Measurements from ENCODE around the gene TUBA3E. TPM values are rescaled to one million over a fixed set of nuclear protein-coding genes. Genes with fewer than 3 reads are reported as not detected.
A peak's percentile ranks its signal among the peaks of the same experiment; 100 is the strongest.

The TUBA3E gene
- total and polyA plus RNA-seq, 2 of the 13 experiments (the other 11 are each of a cell fraction or from before 2014, with no cell fraction given): not detected

- no peak for TF ChIP-seq USF2 (IDR thresholded peaks at IDR 0.05; ENCODE audit: low read depth, low read length)
- TF ChIP-seq USF2 (CRISPR knock-in tag; IDR thresholded peaks at IDR 0.05; ENCODE audit: borderline replicate concordance): no peak
- TF ChIP-seq ERF (CRISPR knock-in tag; IDR thresholded peaks at IDR 0.05): no peak
- TF ChIP-seq MXD4 (CRISPR knock-in tag; IDR thresholded peaks at IDR 0.05): no peak
- TF ChIP-seq ATM (IDR thresholded peaks at IDR 0.05; ENCODE audit: borderline replicate concordance): no peak
- no peak for TF ChIP-seq CHD2 (IDR thresholded peaks at IDR 0.05; ENCODE audit: low read depth, low read length)
- TF ChIP-seq CBX2 (IDR thresholded peaks at IDR 0.05; ENCODE audit: low read depth, low read length): no peak
- no peak for TF ChIP-seq CBX2 (CRISPR knock-in tag; IDR thresholded peaks at IDR 0.05; ENCODE audit: low read depth)
- no peak for TF ChIP-seq ZNF567 (CRISPR knock-in tag; IDR thresholded peaks at IDR 0.05; ENCODE audit: borderline replicate concordance)
- no peak for TF ChIP-seq SOX6 (IDR thresholded peaks at IDR 0.05)
- TF ChIP-seq SOX6 (CRISPR knock-in tag; IDR thresholded peaks at IDR 0.05): peak; percentile 53; the same call in 1 of the 2 replicates
- TF ChIP-seq PTBP1 (IDR thresholded peaks at IDR 0.05; ENCODE audit: low read depth, low read length, poor library complexity, severe bottlenecking): no peak
- no peak for TF ChIP-seq ZNF143 (CRISPR knock-in tag; IDR thresholded peaks at IDR 0.05)
- TF ChIP-seq, protein P1, sequence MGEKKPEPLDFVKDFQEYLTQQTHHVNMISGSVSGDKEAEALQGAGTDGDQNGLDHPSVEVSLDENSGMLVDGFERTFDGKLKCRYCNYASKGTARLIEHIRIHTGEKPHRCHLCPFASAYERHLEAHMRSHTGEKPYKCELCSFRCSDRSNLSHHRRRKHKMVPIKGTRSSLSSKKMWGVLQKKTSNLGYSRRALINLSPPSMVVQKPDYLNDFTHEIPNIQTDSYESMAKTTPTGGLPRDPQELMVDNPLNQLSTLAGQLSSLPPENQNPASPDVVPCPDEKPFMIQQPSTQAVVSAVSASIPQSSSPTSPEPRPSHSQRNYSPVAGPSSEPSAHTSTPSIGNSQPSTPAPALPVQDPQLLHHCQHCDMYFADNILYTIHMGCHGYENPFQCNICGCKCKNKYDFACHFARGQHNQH (CRISPR knock-in tag; IDR thresholded peaks at IDR 0.05): no peak
- no peak for TF ChIP-seq FOXO1 (CRISPR knock-in tag; IDR thresholded peaks at IDR 0.05)
- TF ChIP-seq JUNB (CRISPR knock-in tag; IDR thresholded peaks at IDR 0.05; ENCODE audit: borderline replicate concordance): peak; percentile 45; the same call in 1 of the 2 replicates
- no peak for TF ChIP-seq ZNF644 (CRISPR knock-in tag; IDR thresholded peaks at IDR 0.05; ENCODE audit: low read depth)
- TF ChIP-seq ZBTB10 (CRISPR knock-in tag; IDR thresholded peaks at IDR 0.05; ENCODE audit: borderline replicate concordance): no peak
- no peak for TF ChIP-seq ZNF788 (CRISPR knock-in tag; IDR thresholded peaks at IDR 0.05; ENCODE audit: borderline replicate concordance)
- TF ChIP-seq BHLHE40 (IDR thresholded peaks at IDR 0.05; ENCODE audit: low read length): no peak
- TF ChIP-seq PCBP1 (IDR thresholded peaks at IDR 0.05; ENCODE audit: borderline replicate concordance, low read depth, low read length): no peak
- 0 out of 2 replicates have a peak, but pooled peaks have one; percentile 11 for TF ChIP-seq HMG20A (CRISPR knock-in tag; IDR thresholded peaks at IDR 0.05; ENCODE audit: borderline replicate concordance)
- TF ChIP-seq ARID3A (IDR thresholded peaks at IDR 0.05; ENCODE audit: low read depth, low read length): peak; percentile 55; the same call in 1 of the 2 replicates
These were observed 42.9 kb upstream of the TUBA3E start (continued) for GRCh38 chr2:130241041-130241707.

All from HepG2 (cell line).